Psoas muscle (tissue), 8 donors: ENCODE data around the gene SMARCA4. TPM values are rescaled to one million over a fixed set of nuclear protein-coding genes. Genes with fewer than 3 reads are reported as not detected.

Experiments used
- ATAC-seq, 4 donors: fragments of 200-7000 bp; cut with Tn5 transposase; one replicate each; pipeline ENCODE4 v1.9.1; 2020; ENCODE audit warnings: moderate library complexity in 3 of 4, mild to moderate bottlenecking in 2 of 4
- DNase-seq, 2 donors: peaks; one replicate each; pipeline ENCODE4 v3.0.0-alpha.2; 2020
- H3K27ac ChIP-seq: fragments of 200-600 bp; one replicate; pipeline ENCODE4 v1.8.0; 2022
- H3K27me3 ChIP-seq, 3 donors: fragments of 200-600 bp in 1 of 3; one replicate each; pipeline versions ENCODE4 v1.6.1 to v1.8.0; 2013 to 2022; ENCODE audit warnings: low read length in 2 of 3, mild to moderate bottlenecking in 2 of 3, moderate library complexity in 1 of 3; ENCODE audit not compliant: insufficient read depth in 3 of 3
- H3K36me3 ChIP-seq, 2 donors: fragments of 200-600 bp in 1 of 2; one replicate each; pipeline versions ENCODE4 v1.6.1 to v1.8.0; 2013 to 2022; ENCODE audit warnings: low read depth in 1 of 2, mild to moderate bottlenecking in 1 of 2, moderate library complexity in 1 of 2; ENCODE audit not compliant: insufficient read depth in 1 of 2
- H3K4me1 ChIP-seq: fragments of 200-600 bp; one replicate; pipeline ENCODE4 v1.8.0; 2022
- H3K4me3 ChIP-seq: fragments of 200-600 bp; one replicate; pipeline ENCODE4 v1.8.0; 2022; ENCODE audit warnings: mild to moderate bottlenecking
- H3K9me3 ChIP-seq: fragments of 200-600 bp; one replicate; pipeline ENCODE4 v1.8.0; 2022
- CTCF ChIP-seq: fragments of 200-600 bp; IDR thresholded peaks from one replicate; pipeline ENCODE4 v1.8.0; 2022; ENCODE audit warnings: antibody characterized with exemption
- WGBS, 3 donors: extraction: QIAGEN DNeasy Blood & Tissue Kit; methylation state at CpG; one replicate each; pipeline versions ENCODE4 v1.1.6 to v1.1.7; 2013; 5-methylcytosine and 5-hydroxymethylcytosine counted together
- intact Hi-C, 2 donors: fragments of 100-400 bp; cut with DNase I; formaldehyde crosslinking; loops; one replicate each; pipeline versions ENCODE4 v1.11.0 to v1.14.2; 2022
- polyA plus RNA-seq, 3 donors: library from polyadenylated mRNA; stranded (reverse); fragments of 200-250 nt; gene quantifications; one replicate each; pipeline ENCODE4 v1.2.3, GENCODE V29; 2013
- total RNA-seq, 4 donors: library from RNA; stranded (reverse); fragmentation: NEBNext Ultra II Directional in 2 of 4; extraction: Animal tissue kit (Norgen Biotek cat#: 25700) in 2 of 4; gene quantifications; one replicate each; pipeline versions ENCODE4 v1.2.1 to v1.2.4, GENCODE V29; 2021 to 2023
- donor health status: healthy with polysubstance abuse.
- donor health status: DM: no; HTN: no; CAD: no; lungs with moderate emphysema.
- donor health status: Bipolar disorder and iron deficiency.
- donor health status: healthy.
- donor health status: DM: yes; HTN: yes; CAD: no.
- donor health status: DM: no; HTN: no; CAD: no.
- donor health status: DM: no; HTN: no; CAD: no.
- donor health status: DM: yes; HTN: yes; CAD: no.

Gene SMARCA4
- total and polyA plus RNA-seq, 7 donors: 34.8 to 124 (median 51.9) TPM

- WGBS, 3 donors: 38 to 49% (median 41%) methylated on average over 17 to 19 of the region's 19 CpGs
- intact Hi-C loops: no loop called here
- DNase-seq: peak; percentile 63 to 86
- peak; percentile 62 to 80 (median 76) for ATAC-seq
- Histone ChIP-seq H3K27ac (peak overlapping the region; percentile 34), H3K9me3 (no peaks in the 10 kb centered on the region), H3K36me3 (peaks cover 0 to 96% of the 10 kb centered on the region in 2 donors), H3K4me3 (no peak overlapping the region), H3K27me3 (no peaks in the 10 kb centered on the region), H3K4me1 (peaks cover 32% of the 10 kb centered on the region)
- no peak for TF ChIP-seq CTCF
These were observed 45.4 kb upstream of the SMARCA4 start for GRCh38 chr19:10915130-10916091.

GRCh38 chr19:10916602-10917001 is 44.2 kb upstream of the SMARCA4 start:
- ATAC-seq: no peak
- 86 to 94% (median 90%) methylated on average over 6 of the region's 6 CpGs for WGBS, 3 donors
- intact Hi-C loops: no loop called here

GRCh38 chr19:10918359-10918758 is 42.5 kb upstream of the SMARCA4 start:
- no peak overlapping the region for H3K4me3 ChIP-seq
- no peak for DNase-seq
- intact Hi-C loops: no loop called here
- H3K36me3 ChIP-seq: peaks cover 2 to 97% of the 10 kb centered on the region in 2 donors
- no peaks in the 10 kb centered on the region for H3K9me3 ChIP-seq
- TF ChIP-seq CTCF: no peak
- WGBS, 3 donors: 74 to 87% (median 80%) methylated on average over 11 of the region's 11 CpGs
- H3K4me1 ChIP-seq: peaks cover 16% of the 10 kb centered on the region
- H3K27ac ChIP-seq: peak overlapping the region; percentile 46
- no peaks in the 10 kb centered on the region for H3K27me3 ChIP-seq
- ATAC-seq: no peak

More at GRCh38 chr19:10916602-10917001, 44.2 kb upstream of the SMARCA4 start:
- H3K9me3 ChIP-seq: no peaks in the 10 kb centered on the region
- H3K36me3 ChIP-seq: peaks cover 0 to 96% of the 10 kb centered on the region in 2 donors
- TF ChIP-seq CTCF: no peak
- H3K4me1 ChIP-seq: peaks cover 24% of the 10 kb centered on the region
- H3K4me3 ChIP-seq: no peak overlapping the region
- no peak for DNase-seq
- H3K27ac ChIP-seq: no peak overlapping the region
- H3K27me3 ChIP-seq: no peaks in the 10 kb centered on the region

GRCh38 chr19:10919352-10920287 is 41.2 kb upstream of the SMARCA4 start:
- no peak for DNase-seq

More at GRCh38 chr19:10919352-10920287, 41.2 kb upstream of the SMARCA4 start:
- H3K27me3 ChIP-seq: no peaks in the 10 kb centered on the region
- 40 to 71% (median 46%) methylated on average over 26 of the region's 26 CpGs for WGBS, 3 donors
- no peak for TF ChIP-seq CTCF
- H3K9me3 ChIP-seq: no peaks in the 10 kb centered on the region
- no peak overlapping the region for H3K4me3 ChIP-seq
- peaks cover 10% of the 10 kb centered on the region for H3K4me1 ChIP-seq
- peaks cover 5 to 95% of the 10 kb centered on the region in 2 donors for H3K36me3 ChIP-seq
- ATAC-seq: peak in 2 of 4 donors; percentile 19 to 36
- H3K27ac ChIP-seq: peak overlapping the region; percentile 46
- intact Hi-C loops: no loop called here
